Cortex of kidney (tissue), 1 donor: ENCODE data around the gene TOP1.

Experiments
- DNase-seq: peaks from one replicate; lab custom pipeline; 2025; lab: John Stamatoyannopoulos, UW

TOP1 gene

DNA sequence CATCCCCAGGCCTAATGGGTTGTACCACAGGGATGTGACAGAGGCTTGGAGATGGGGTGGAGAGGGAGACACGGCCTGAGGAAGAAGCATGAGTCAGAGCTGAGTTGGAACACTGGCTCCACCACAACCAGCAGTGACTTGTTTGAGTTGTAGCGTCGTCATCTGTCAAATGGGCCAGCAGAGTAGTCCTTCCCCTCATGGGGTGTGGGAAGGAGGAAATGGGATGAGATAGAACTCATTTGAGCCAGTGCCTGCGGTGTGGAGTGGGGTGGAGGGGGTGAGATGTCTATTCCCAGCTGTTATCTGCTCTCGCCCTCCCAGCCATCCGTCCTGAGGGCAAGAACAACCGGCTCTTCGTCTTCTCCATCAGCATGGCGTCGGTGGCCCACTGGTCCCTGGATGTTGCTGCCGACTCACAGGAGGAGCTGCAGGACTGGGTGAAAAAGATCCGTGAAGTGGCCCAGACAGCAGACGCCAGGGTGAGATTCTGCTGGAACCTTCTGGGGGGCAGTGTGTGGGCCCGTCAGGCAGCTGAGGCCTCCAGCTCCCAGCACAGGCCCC lies 141.2 kb downstream of the TOP1 start:
- no peak for DNase-seq

DNA sequence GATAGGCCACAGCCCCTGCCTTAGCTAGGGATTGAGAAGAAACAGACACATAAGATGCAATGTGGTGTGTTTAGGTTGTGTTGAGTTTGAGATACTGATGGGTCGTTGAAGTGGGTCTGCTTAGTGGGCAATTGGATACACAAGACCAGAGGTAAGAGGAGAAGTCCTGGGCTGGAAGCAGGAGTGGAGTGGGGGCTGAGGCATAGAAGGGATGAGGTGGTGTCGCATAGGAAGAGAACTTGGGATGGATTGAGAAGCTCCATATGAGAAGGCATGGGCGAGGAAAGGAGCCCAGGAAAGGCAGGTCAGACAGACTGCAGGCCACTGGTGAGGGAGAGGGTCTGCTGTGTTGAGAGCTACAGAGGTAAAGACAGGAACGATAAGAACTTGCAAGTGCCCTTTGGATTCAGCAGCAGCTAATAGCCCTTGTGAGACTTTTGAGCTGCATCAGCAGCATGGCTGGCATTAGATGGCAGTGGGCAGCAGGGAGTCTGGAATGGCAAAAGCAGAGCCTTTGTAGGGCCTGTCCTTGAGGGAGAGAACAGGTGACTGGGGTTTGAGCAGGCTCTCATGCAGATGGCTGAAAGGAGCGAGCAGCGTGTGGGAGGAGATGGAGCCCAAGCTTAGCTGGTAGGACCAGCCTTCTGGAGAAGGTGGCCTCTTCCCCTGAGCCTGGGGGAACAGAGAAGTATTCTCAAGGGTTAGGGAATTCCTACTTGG lies 141.9 kb downstream of the TOP1 start:
- no peak for DNase-seq

- no peak for DNase-seq
Observed at GRCh38 chr20:41171736-41172295, 143.2 kb downstream of the TOP1 start.

DNA sequence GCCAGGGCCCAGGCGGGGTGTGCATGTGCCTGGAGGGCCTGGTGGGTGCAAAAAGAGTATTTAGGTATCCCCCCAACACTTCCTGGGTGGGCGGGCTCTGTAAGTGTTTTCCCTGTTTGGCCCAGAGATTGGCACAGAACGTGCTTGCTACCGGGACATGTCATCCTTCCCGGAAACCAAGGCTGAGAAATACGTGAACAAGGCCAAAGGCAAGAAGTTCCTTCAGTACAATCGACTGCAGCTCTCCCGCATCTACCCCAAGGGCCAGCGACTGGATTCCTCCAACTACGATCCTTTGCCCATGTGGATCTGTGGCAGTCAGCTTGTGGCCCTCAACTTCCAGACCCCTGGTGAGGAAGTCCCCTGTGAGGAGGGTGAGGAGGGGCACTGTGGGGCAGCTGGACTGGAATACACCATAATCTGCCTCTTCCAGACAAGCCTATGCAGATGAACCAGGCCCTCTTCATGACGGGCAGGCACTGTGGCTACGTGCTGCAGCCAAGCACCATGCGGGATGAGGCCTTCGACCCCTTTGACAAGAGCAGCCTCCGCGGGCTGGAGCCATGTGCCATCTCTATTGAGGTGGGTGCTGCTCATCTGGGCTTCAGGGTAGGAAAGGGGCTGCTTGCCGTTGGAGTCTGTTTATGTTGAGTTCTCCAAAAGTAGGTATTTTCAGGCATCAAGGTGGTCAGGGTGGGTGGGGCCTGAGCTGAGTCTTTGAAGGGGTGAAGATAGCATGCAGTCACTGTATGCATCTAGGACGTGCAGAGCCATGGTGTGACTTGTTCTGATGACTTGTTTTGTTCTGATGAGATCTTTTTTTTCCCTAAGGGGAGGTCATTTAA lies 143.9 kb downstream of the TOP1 start:
- DNase-seq = no peak

DNA sequence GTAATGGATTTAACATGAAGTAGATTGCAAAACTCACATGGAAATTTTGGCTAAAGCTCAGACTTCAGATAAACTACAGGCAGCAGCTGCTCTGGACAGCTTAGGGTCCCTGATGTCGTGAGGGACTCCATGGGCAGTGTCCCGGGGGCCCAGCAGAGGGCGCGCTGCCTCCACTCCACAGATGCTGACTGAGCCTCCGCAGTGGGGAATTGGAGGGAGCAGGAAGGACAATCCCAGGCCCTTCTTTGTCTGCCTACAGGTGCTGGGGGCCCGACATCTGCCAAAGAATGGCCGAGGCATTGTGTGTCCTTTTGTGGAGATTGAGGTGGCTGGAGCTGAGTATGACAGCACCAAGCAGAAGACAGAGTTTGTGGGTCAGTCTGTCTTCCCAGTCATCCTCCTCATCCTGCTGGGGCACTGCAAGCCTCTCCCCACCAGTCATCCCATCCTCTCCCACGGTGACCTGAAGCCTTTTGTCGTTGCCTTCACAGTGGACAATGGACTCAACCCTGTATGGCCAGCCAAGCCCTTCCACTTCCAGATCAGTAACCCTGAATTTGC lies 144.6 kb downstream of the TOP1 start:
- DNase-seq = no peak

DNA sequence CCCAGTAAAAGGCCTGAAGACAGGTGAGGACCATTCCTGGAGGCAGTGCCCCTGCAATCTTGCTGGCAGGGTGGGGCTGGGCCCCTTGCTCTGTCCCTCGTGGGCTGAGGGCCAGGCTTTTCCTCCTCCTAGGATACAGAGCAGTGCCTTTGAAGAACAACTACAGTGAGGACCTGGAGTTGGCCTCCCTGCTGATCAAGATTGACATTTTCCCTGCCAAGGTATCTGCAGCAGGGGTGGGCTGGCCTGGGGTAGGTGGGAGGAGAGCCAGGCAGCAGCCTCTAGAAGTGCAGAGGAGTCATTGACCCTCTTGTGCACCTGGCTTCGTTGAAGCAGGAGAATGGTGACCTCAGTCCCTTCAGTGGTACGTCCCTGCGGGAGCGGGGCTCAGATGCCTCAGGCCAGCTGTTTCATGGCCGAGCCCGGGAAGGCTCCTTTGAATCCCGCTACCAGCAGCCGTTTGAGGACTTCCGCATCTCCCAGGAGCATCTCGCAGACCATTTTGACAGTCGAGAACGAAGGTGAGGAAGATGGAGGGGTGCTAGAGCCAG lies 145.2 kb downstream of the TOP1 start:
- no peak for DNase-seq
